Thoracic aorta (tissue), 2 donors: Measurements from ENCODE around the gene PDE7B. TPM values are rescaled to one million over a fixed set of nuclear protein-coding genes. Genes with fewer than 3 reads are reported as not detected.
A peak's percentile ranks its signal among the peaks of the same experiment; 100 is the strongest.
"Not testable (repeated sequence)": the region's sequence is repeated elsewhere in the genome, so short reads cannot be mapped to it uniquely, and the experiment has no call there.

ENCODE experiments used
- ATAC-seq: fragments of 150-250 bp; one replicate; pipeline ENCODE4 v1.8.0; 2017; ENCODE audit warnings: low read depth; ENCODE audit not compliant: insufficient number of reproducible peaks, low FRiP score
- DNase-seq: peaks from one replicate; pipeline ENCODE4 v3.0.0-alpha.2; 2020; ENCODE audit warnings: low spot score
- H3K27ac ChIP-seq, 2 donors: fragments of 200-600 bp; sonication (generic); 1 replicate in 1 of 2; 2 replicates in 1 of 2; pipeline ENCODE4 v1.5.1; 2016; ENCODE audit warnings: mild to moderate bottlenecking in 2 of 2, moderate library complexity in 2 of 2
- H3K27me3 ChIP-seq: fragments of 200-600 bp; sonication (generic); replicated peaks from 2 replicates; pipeline ENCODE4 v1.6.0; 2016; ENCODE audit warnings: mild to moderate bottlenecking; ENCODE audit not compliant: insufficient read depth
- H3K36me3 ChIP-seq: fragments of 200-600 bp; sonication (generic); one replicate; pipeline ENCODE4 v1.5.1; 2016
- H3K4me1 ChIP-seq, 2 donors: fragments of 200-600 bp; sonication (generic); 1 replicate in 1 of 2; 2 replicates in 1 of 2; pipeline versions ENCODE4 v1.5.1 to v1.6.0; 2016; ENCODE audit warnings: low read depth in 2 of 2, mild to moderate bottlenecking in 1 of 2; ENCODE audit not compliant: control insufficient read depth in 1 of 2
- H3K4me3 ChIP-seq: fragments of 200-600 bp; sonication (generic); 2 replicates; pipeline ENCODE4 v1.5.1; 2016; ENCODE audit warnings: mild to moderate bottlenecking
- H3K9me3 ChIP-seq: fragments of 200-600 bp; sonication (generic); 2 replicates; pipeline ENCODE4 v1.5.1; 2016
- total RNA-seq, 2 donors: library from RNA; depleted of rRNA; stranded (reverse); fragments of >200 nt; gene quantifications; one replicate each; pipeline versions ENCODE4 v1.1.0 to v1.2.3, GENCODE V29; 2016
- TF ChIP-seq, protein P1 (sequence below): fragments of 200-600 bp; sonication (generic); IDR thresholded peaks from one replicate; pipeline ENCODE4 v1.5.1; 2019; ENCODE audit warnings: antibody characterized with exemption

The PDE7B gene
- total RNA-seq, 2 donors from 2014 or later = 2.6 to 13.2 TPM

DNA sequence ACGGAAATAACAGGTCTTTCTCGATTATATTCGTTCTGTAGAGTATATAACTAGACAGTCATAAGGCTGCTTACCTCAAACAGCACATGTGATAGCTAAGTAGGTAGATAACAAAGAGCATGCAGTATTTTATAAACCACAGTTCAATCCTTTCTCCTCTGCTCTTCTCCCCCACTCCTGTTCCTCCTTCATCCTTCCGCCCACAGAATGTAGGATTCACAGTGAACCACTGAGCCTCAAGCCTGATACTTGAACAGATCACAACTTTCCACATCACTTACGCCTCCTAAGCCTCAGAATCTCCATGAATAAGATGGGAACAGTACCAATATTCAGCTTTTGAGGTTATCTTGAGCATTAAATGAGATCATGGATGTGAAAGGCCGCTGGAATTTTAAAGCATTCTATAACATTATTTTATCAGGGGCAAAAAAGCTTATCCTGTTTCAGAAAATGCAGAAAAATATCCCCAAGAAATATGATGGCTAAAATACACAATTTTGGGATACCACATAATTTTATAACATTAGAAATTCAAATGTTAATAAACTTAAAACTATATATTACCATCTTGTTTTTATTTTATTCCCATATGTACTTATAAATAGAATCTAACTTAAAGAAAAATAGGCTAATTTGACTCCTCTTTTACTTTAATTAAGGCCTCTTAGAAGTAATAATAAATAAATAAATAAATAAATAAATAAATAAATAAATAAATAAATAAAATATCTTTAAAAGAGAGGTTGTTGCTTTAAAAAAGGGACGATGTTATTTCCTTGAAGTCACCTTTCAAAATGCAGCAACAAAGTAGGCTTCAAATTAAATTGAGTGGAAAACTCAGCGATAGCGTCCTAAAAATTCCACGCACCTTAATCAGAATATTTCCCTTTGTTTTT lies 365.3 kb downstream of the PDE7B start:
- ATAC-seq (no peak), DNase-seq (no peak)
- Histone ChIP-seq H3K9me3 (no peaks in the 10 kb centered on the region), H3K4me3 (no peak overlapping the region), H3K27ac (no peak overlapping the region), H3K27me3 (no peaks in the 10 kb centered on the region), H3K4me1 (no peaks in the 10 kb centered on the region), H3K36me3 (no peaks in the 10 kb centered on the region)
- TF ChIP-seq, protein P1, sequence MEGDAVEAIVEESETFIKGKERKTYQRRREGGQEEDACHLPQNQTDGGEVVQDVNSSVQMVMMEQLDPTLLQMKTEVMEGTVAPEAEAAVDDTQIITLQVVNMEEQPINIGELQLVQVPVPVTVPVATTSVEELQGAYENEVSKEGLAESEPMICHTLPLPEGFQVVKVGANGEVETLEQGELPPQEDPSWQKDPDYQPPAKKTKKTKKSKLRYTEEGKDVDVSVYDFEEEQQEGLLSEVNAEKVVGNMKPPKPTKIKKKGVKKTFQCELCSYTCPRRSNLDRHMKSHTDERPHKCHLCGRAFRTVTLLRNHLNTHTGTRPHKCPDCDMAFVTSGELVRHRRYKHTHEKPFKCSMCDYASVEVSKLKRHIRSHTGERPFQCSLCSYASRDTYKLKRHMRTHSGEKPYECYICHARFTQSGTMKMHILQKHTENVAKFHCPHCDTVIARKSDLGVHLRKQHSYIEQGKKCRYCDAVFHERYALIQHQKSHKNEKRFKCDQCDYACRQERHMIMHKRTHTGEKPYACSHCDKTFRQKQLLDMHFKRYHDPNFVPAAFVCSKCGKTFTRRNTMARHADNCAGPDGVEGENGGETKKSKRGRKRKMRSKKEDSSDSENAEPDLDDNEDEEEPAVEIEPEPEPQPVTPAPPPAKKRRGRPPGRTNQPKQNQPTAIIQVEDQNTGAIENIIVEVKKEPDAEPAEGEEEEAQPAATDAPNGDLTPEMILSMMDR = no peak

DNA sequence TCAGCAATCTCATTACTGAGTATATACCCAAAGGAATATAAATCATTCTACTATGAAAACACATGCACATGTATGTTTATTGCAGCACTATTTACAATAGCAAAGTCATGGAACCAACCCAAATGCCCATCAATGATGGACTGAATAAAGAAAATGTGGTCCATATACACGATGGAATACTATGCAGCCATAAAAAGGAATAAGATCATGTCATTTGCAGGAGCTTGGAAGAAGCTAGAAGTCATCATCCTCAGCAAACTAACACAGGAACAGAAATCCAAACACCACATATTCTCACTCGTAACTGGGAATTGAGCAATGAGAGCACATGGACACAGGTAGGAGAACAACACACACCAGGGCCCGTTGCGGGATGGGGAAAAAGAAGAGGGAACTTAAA lies 373.5 kb downstream of the PDE7B start:
- ATAC-seq, H3K36me3 ChIP-seq: not testable (repeated sequence)

DNA sequence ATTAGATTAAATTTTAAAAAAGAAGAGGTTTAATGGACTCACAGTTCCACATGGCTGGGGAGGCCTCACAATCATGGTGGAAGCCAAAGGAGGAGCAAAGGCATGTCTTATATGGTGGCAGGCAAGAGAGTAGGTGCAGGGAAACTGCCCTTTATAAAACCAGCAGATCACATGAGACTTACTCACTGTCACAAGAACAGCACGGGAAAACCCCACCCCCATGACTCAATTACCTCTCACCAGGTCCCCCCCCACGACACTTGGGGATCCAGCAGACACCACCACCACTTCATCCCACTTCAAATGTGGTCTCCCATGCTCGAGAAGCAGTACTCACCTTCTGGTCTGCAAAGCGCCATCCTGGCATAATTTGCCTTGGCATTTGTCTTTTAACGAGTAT lies 374.0 kb downstream of the PDE7B start:
- H3K4me1 ChIP-seq = no peaks in the 10 kb centered on the region
- H3K9me3 ChIP-seq = no peaks in the 10 kb centered on the region
- TF ChIP-seq, protein P1 = no peak
- no peaks in the 10 kb centered on the region for H3K27me3 ChIP-seq
- H3K27ac ChIP-seq = no peak overlapping the region
- no peak overlapping the region for H3K4me3 ChIP-seq
- no peak for ATAC-seq
- H3K36me3 ChIP-seq = no peaks in the 10 kb centered on the region
- no peak for DNase-seq

More for the DNA sequence above, 373.5 kb downstream of the PDE7B start:
- not testable (repeated sequence) for DNase-seq, H3K27ac ChIP-seq, H3K4me3 ChIP-seq, H3K9me3 ChIP-seq, H3K27me3 ChIP-seq, H3K4me1 ChIP-seq

DNA sequence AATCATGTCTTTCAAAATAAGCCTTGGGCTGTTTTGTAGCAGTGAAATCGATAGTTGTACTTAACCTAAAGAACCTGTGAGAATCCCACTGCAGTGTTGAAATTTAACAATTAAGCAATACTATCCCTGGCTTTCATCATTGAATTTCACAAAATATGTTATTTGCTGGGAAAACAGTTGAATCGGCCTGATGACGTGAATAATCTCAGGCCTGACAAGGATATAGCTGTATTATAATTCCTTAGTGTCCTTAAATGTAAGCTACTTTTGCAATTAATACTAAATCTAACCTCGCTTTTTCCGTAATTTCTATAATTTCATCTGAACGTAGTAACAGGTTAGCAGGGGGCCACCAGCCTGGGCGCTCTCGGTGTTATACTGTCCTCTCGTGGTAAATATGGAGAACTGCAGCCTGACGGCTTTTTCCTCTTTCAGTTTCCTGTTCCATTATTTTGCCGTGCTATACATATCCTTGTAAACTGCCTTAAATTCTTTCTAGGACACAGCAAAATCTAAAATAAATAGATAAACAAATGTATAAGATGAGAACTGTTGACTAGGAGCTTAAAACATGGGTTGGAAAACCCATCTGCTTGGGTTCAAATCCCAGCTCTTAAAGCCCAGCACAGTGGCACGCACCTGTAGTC lies 374.6 kb downstream of the PDE7B start:
- no peaks in the 10 kb centered on the region for H3K9me3 ChIP-seq
- peak overlapping the region; percentile 49 for H3K4me3 ChIP-seq
- no peak for DNase-seq
- no peaks in the 10 kb centered on the region for H3K27me3 ChIP-seq
- TF ChIP-seq, protein P1 = peak; percentile 100
- H3K4me1 ChIP-seq = no peaks in the 10 kb centered on the region
- ATAC-seq = peak; percentile 50
- H3K27ac ChIP-seq = no peak overlapping the region
- H3K36me3 ChIP-seq = no peaks in the 10 kb centered on the region

DNA sequence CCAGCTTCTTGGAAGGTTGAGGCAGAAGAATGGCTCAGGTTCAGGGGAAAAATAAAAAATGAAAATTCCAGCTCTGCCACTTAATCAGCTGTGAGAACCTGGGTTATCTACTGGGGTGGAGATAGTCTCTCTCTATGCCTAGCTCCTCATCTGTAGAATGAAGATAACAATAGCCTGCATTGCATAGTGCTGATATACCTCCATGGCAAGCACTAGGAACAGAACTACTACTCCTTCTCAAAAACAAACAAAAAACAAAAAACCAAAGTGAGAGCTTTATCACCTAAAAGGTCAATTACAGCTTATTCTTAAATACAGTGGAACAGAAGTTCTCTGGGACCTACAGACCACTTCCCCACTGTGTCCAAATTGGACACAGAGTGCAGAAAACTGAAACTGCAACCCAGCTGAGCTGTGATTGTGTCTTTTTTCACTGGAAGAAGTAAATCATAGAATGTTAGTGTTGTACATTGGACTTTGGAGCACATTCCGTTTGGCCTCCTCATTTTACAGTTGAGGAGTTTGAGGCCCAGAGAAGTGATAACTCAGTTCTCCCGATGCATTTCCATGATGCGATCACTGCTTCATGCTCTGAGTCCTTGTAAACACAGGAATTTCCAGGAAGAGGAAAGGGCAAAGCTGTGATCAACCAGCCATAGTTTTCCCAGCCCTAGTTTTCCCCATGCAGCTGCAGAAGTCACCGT lies 375.3 kb downstream of the PDE7B start:
- no peaks in the 10 kb centered on the region for H3K9me3 ChIP-seq
- TF ChIP-seq, protein P1 = no peak
- no peak for ATAC-seq
- no peaks in the 10 kb centered on the region for H3K27me3 ChIP-seq
- no peaks in the 10 kb centered on the region for H3K4me1 ChIP-seq
- H3K36me3 ChIP-seq = no peaks in the 10 kb centered on the region
- no peak overlapping the region for H3K27ac ChIP-seq
- H3K4me3 ChIP-seq = peak overlapping the region; percentile 49
- no peak for DNase-seq
